Rectal smooth muscle tissue (tissue), 1 donor: ENCODE measurements around the gene NRDC.

ENCODE experiments used
- H3K27ac ChIP-seq: one replicate; pipeline ENCODE4 v1.7.0; 2013; ENCODE audit warnings: low read depth, low read length, inconsistent platforms
- H3K27me3 ChIP-seq: one replicate; pipeline ENCODE4 v1.7.0; 2013; ENCODE audit warnings: low read length; ENCODE audit not compliant: control insufficient read depth, insufficient read depth
- H3K36me3 ChIP-seq: one replicate; pipeline ENCODE4 v1.7.0; 2013; ENCODE audit warnings: low read length; ENCODE audit not compliant: control insufficient read depth, insufficient read depth
- H3K4me1 ChIP-seq: one replicate; pipeline ENCODE4 v1.7.0; 2013; ENCODE audit warnings: low read length; ENCODE audit not compliant: control insufficient read depth, insufficient read depth
- H3K4me3 ChIP-seq: one replicate; pipeline ENCODE4 v1.7.0; 2013; ENCODE audit warnings: low read length
- H3K9ac ChIP-seq: one replicate; pipeline ENCODE4 v1.7.0; 2013; ENCODE audit warnings: low read length

NRDC gene

DNA sequence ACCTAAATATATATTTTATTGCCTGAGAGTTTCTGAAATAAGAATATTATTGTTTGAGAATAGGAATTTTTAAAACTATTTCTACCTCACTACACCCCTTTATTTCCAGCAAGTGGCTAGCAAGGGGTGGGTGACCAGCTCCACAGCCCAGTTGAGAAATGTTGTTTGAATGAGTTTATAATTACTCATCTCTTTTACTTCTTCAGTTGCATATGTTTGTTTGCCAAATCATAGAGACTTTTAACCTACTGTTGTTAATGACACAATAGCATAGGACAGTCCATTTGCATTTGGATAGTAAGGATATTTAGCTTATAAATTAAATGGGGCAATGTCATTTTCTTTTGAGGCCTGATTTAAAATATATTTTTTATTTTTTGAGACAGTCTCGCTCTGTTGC lies 127.8 kb downstream of the NRDC start:
- Histone ChIP-seq H3K27ac (no peak overlapping the region), H3K9ac (no peak overlapping the region), H3K36me3 (peaks cover 2% of the 10 kb centered on the region), H3K4me3 (no peak overlapping the region), H3K4me1 (no peaks in the 10 kb centered on the region), H3K27me3 (no peaks in the 10 kb centered on the region)

GRCh38 chr1:51750218-51750617 lies 128.3 kb downstream of the NRDC start:
- Histone ChIP-seq H3K27me3 (no peaks in the 10 kb centered on the region), H3K36me3 (peaks cover 2% of the 10 kb centered on the region), H3K9ac (no peak overlapping the region), H3K27ac (no peak overlapping the region), H3K4me3 (no peak overlapping the region), H3K4me1 (no peaks in the 10 kb centered on the region)

DNA sequence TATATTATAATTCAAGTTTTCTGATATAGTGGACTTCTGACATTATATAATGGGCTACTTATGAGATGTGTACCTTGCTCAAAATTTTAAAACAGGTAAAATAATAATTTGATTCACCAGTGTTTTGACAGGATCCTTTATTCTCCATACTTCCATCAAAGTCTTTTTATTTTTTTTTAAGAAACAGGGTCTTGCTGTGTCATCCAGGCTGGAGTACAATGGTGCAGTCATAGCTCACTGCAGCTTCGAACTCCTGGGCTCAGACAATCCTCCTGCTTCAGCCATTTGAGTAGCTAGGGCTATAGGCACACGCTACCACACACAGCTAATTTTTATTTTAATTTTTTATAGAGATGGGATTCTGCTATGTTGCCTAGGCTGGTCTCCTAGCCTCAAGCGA lies 129.4 kb downstream of the NRDC start:
- Histone ChIP-seq H3K4me1 (no peaks in the 10 kb centered on the region), H3K9ac (no peak overlapping the region), H3K4me3 (no peak overlapping the region), H3K36me3 (peaks cover 2% of the 10 kb centered on the region), H3K27me3 (no peaks in the 10 kb centered on the region), H3K27ac (no peak overlapping the region)

- Histone ChIP-seq H3K4me1 (no peaks in the 10 kb centered on the region), H3K27me3 (no peaks in the 10 kb centered on the region), H3K4me3 (no peak overlapping the region), H3K27ac (no peak overlapping the region), H3K36me3 (no peaks in the 10 kb centered on the region), H3K9ac (no peak overlapping the region)
Measured at GRCh38 chr1:51745304-51745570, 133.3 kb downstream of the NRDC start.

- H3K9ac ChIP-seq: no peak overlapping the region
- no peaks in the 10 kb centered on the region for H3K4me1 ChIP-seq
- H3K27me3 ChIP-seq: no peaks in the 10 kb centered on the region
- no peak overlapping the region for H3K27ac ChIP-seq
- H3K4me3 ChIP-seq: no peak overlapping the region
- H3K36me3 ChIP-seq: no peaks in the 10 kb centered on the region
Measured at GRCh38 chr1:51744506-51745303, 133.8 kb downstream of the NRDC start.

GRCh38 chr1:51741121-51741681 lies 137.3 kb downstream of the NRDC start:
- Histone ChIP-seq H3K4me1 (peaks cover 13% of the 10 kb centered on the region), H3K27me3 (no peaks in the 10 kb centered on the region), H3K4me3 (no peak overlapping the region), H3K9ac (no peak overlapping the region), H3K36me3 (no peaks in the 10 kb centered on the region), H3K27ac (no peak overlapping the region)

GRCh38 chr1:51740652-51741051 lies 137.9 kb downstream of the NRDC start:
- Histone ChIP-seq H3K27me3 (no peaks in the 10 kb centered on the region), H3K9ac (no peak overlapping the region), H3K36me3 (no peaks in the 10 kb centered on the region), H3K27ac (no peak overlapping the region), H3K4me3 (no peak overlapping the region), H3K4me1 (peaks cover 14% of the 10 kb centered on the region)
